ENCODE results near the gene GLRX3. TPM values are rescaled to one million over a fixed set of nuclear protein-coding genes. Genes with fewer than 3 reads are reported as not detected.

GLRX3 gene
- total RNA-seq, 1 donor from 2014 or later, result 137 TPM

DNA sequence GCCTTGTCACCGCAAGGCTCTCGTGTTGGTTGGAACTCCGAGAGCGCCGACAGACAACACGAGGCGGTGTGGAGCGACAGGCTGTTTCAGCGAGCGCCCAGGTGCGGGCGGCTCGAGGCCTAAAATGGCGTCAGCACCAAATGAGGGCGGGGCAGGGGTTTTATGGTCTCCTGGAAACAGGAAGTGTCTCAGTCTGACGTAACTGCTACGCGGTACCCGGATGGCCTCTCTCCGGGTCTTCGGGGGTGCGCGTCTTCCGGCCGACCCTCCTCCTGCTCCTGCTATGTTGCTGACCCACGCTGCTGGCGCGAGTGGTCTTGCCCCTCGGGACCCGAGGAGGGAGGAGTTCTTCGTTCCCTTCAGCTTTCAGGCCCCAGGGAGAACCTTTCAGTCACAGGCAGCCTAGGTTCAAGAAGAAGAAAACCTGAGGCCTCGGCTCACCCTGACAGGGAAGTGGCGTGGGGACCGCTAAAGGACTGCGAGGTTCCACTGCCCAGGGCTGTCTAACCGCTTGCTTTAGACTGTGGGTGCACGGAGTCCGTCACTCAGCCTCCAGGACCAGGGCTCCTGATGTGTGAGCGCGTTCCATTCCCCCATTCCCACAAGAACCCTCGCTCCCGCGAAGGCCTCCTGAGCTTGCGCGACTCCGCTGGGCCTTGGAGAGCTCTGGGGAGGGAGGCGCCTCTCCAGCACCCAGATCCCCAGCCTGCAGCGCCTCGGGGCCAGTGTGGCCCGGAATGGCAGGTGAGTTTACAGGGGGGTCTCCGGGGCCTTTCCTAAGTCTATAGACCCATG, 77.3 kb downstream of the GLRX3 start:
- H3K36me3 Mint-ChIP-seq (ENCODE audit: low read depth, unreplicated experiment), result peaks cover 9% of the 10 kb centered on the region
- H3K4me1 ChIP-seq (ENCODE audit: insufficient read depth, low read length), result no peaks in the 10 kb centered on the region
- no peaks in the 10 kb centered on the region for H3K27me3 ChIP-seq (ENCODE audit: insufficient read depth, low read length)
- H2AFZ ChIP-seq (ENCODE audit: low read depth, low read length), result no peak overlapping the region
- H3K4me3 Mint-ChIP-seq (ENCODE audit: unreplicated experiment), result no peak overlapping the region
- H3K9ac ChIP-seq (ENCODE audit: low read length), result no peak overlapping the region
- no peaks in the 10 kb centered on the region for H3K4me1 Mint-ChIP-seq (ENCODE audit: low read depth, unreplicated experiment)
- H3K9me3 ChIP-seq (ENCODE audit: insufficient read depth, low read depth, low read length), result peaks cover 3% of the 10 kb centered on the region
- no peak overlapping the region for H3K4me3 ChIP-seq (ENCODE audit: insufficient read depth, low read depth, low read length)
- H3K27ac ChIP-seq (ENCODE audit: low read depth, low read length), result no peak overlapping the region
- no peak for TF ChIP-seq EZH2 (IDR thresholded peaks at IDR 0.05; ENCODE audit: insufficient read depth, low read length)
- TF ChIP-seq, protein P1, sequence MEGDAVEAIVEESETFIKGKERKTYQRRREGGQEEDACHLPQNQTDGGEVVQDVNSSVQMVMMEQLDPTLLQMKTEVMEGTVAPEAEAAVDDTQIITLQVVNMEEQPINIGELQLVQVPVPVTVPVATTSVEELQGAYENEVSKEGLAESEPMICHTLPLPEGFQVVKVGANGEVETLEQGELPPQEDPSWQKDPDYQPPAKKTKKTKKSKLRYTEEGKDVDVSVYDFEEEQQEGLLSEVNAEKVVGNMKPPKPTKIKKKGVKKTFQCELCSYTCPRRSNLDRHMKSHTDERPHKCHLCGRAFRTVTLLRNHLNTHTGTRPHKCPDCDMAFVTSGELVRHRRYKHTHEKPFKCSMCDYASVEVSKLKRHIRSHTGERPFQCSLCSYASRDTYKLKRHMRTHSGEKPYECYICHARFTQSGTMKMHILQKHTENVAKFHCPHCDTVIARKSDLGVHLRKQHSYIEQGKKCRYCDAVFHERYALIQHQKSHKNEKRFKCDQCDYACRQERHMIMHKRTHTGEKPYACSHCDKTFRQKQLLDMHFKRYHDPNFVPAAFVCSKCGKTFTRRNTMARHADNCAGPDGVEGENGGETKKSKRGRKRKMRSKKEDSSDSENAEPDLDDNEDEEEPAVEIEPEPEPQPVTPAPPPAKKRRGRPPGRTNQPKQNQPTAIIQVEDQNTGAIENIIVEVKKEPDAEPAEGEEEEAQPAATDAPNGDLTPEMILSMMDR (IDR thresholded peaks at IDR 0.05; ENCODE audit: insufficient read depth, low read depth, low read length), result no peak
- no peak for DNase-seq (ENCODE audit: low read depth)
- H3K4me2 ChIP-seq (ENCODE audit: low read length), result no peak overlapping the region
- H3K9me3 Mint-ChIP-seq (ENCODE audit: unreplicated experiment), result peaks cover 18% of the 10 kb centered on the region
- no peaks in the 10 kb centered on the region for H3K27me3 Mint-ChIP-seq (ENCODE audit: low read depth, unreplicated experiment)
- no peak overlapping the region for H3K27ac Mint-ChIP-seq (ENCODE audit: unreplicated experiment)
- H3K36me3 ChIP-seq (ENCODE audit: insufficient read depth, low read length), result no peaks in the 10 kb centered on the region
- H4K20me1 ChIP-seq (ENCODE audit: insufficient read depth, low read length), result no peaks in the 10 kb centered on the region
- H3K79me2 ChIP-seq (ENCODE audit: insufficient read depth, low read length), result no peaks in the 10 kb centered on the region
- FAIRE-seq, result no peak

DNA sequence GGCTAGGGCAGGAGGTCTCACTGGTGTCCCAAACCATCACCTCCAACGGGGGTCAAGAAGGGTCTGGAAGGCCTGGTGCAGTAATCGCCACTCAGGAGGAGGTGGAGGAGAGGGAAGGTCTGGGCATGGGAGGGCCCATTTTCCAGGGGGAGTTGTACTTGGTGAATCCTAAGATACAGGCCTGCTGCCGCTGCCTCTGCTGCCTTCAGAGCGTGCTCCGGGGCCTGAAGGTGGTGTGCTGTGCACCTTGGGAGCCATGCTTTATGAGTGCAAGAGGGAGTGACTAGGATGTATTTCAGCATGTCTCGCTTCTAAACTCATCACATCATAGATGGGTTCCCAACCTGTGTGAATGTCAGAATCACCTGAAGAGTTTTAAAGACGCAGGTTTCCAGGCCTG, 78.2 kb downstream of the GLRX3 start:
- DNase-seq (ENCODE audit: low read depth), result no peak
- no peaks in the 10 kb centered on the region for H3K36me3 ChIP-seq (ENCODE audit: insufficient read depth, low read length)
- H2AFZ ChIP-seq (ENCODE audit: low read depth, low read length), result no peak overlapping the region
- H3K9ac ChIP-seq (ENCODE audit: low read length), result no peak overlapping the region
- Mint-ChIP-seq H3K27ac (ENCODE audit: unreplicated experiment) (no peak overlapping the region), H3K4me3 (ENCODE audit: unreplicated experiment) (no peak overlapping the region), H3K9me3 (ENCODE audit: unreplicated experiment) (peaks cover 12% of the 10 kb centered on the region), H3K36me3 (ENCODE audit: low read depth, unreplicated experiment) (peaks cover 7% of the 10 kb centered on the region), H3K27me3 (ENCODE audit: low read depth, unreplicated experiment) (no peaks in the 10 kb centered on the region), H3K4me1 (ENCODE audit: low read depth, unreplicated experiment) (no peaks in the 10 kb centered on the region)
- FAIRE-seq, result no peak
- H4K20me1 ChIP-seq (ENCODE audit: insufficient read depth, low read length), result no peaks in the 10 kb centered on the region
- no peaks in the 10 kb centered on the region for H3K27me3 ChIP-seq (ENCODE audit: insufficient read depth, low read length)
- TF ChIP-seq, protein P1 (IDR thresholded peaks at IDR 0.05; ENCODE audit: insufficient read depth, low read depth, low read length), result no peak
- no peak for TF ChIP-seq EZH2 (IDR thresholded peaks at IDR 0.05; ENCODE audit: insufficient read depth, low read length)
- H3K79me2 ChIP-seq (ENCODE audit: insufficient read depth, low read length), result no peaks in the 10 kb centered on the region
- no peaks in the 10 kb centered on the region for H3K4me1 ChIP-seq (ENCODE audit: insufficient read depth, low read length)
- H3K27ac ChIP-seq (ENCODE audit: low read depth, low read length), result no peak overlapping the region
- peaks cover 3% of the 10 kb centered on the region for H3K9me3 ChIP-seq (ENCODE audit: insufficient read depth, low read depth, low read length)
- H3K4me2 ChIP-seq (ENCODE audit: low read length), result no peak overlapping the region
- H3K4me3 ChIP-seq (ENCODE audit: insufficient read depth, low read depth, low read length), result no peak overlapping the region

Data from astrocyte (in vitro differentiated cells and primary cell).